ENCODE data around the gene OTOP2.

GRCh38 chr17:74947041-74947754, 23.1 kb downstream of the OTOP2 start:
- TF ChIP-seq CTCF (IDR thresholded peaks at IDR 0.05; ENCODE audit: borderline replicate concordance, extremely low read depth, low read length, poor library complexity, severe bottlenecking) (no peak), EZH2 (IDR thresholded peaks at IDR 0.05; ENCODE audit: borderline replicate concordance, low read depth, low read length, severe bottlenecking) (no peak)

Measured in DND-41 (cell line).